Osteoblast (primary cell): Measurements from ENCODE around the gene C2orf68. TPM values are rescaled to one million over a fixed set of nuclear protein-coding genes. Genes with fewer than 3 reads are reported as not detected.
"Not testable (repeated sequence)": the region's sequence is repeated elsewhere in the genome, so short reads cannot be mapped to it uniquely, and the experiment has no call there.

Experiments
- DNase-seq: peaks from one replicate; pipeline ENCODE4 v3.0.0; 2011; ENCODE audit warnings: low spot score, mixed read lengths; ENCODE audit not compliant: insufficient read length; ENCODE audit errors: missing footprints
- H2AFZ ChIP-seq: 2 replicates; pipeline ENCODE4 v1.6.0; 2011; ENCODE audit warnings: mild to moderate bottlenecking, low read length
- H3K27ac ChIP-seq: 2 replicates; pipeline ENCODE4 v1.5.1; 2011; ENCODE audit warnings: mild to moderate bottlenecking, low read depth, low read length, moderate library complexity
- H3K27me3 ChIP-seq: 2 replicates; pipeline ENCODE4 v1.6.0; 2012; ENCODE audit warnings: mild to moderate bottlenecking, control low read depth, inconsistent platforms, low read length, moderate library complexity; ENCODE audit not compliant: insufficient read depth
- H3K36me3 ChIP-seq: 2 replicates; pipeline ENCODE4 v1.5.1; 2011; ENCODE audit warnings: mild to moderate bottlenecking, low read length, control low read depth, moderate library complexity; ENCODE audit not compliant: insufficient read depth
- H3K4me1 ChIP-seq: 2 replicates; pipeline ENCODE4 v1.5.1; 2011; ENCODE audit warnings: mild to moderate bottlenecking, low read length, control low read depth, moderate library complexity; ENCODE audit not compliant: insufficient read depth
- H3K4me2 ChIP-seq: 2 replicates; pipeline ENCODE4 v1.6.0; 2011; ENCODE audit warnings: mild to moderate bottlenecking, low read length; ENCODE audit not compliant: insufficient read depth
- H3K4me3 ChIP-seq: fragments of 200-600 bp; sonication (generic); 3 replicates; pipeline ENCODE4 v1.5.1; 2012; ENCODE audit warnings: mild to moderate bottlenecking, low read length, inconsistent platforms; ENCODE audit not compliant: insufficient read depth
- H3K79me2 ChIP-seq: 2 replicates; pipeline ENCODE4 v1.6.0; 2012; ENCODE audit warnings: mild to moderate bottlenecking, low read length, control low read depth, inconsistent platforms; ENCODE audit not compliant: insufficient read depth
- H3K9me3 ChIP-seq: 2 replicates; pipeline ENCODE4 v1.5.1; 2011; ENCODE audit warnings: low read depth, low read length, control low read depth
- H4K20me1 ChIP-seq: 2 replicates; pipeline ENCODE4 v1.6.0; 2012; ENCODE audit warnings: mild to moderate bottlenecking, low read length, control low read depth; ENCODE audit not compliant: insufficient read depth
- total RNA-seq: library from RNA; depleted of rRNA; stranded (reverse); fragments of >200 nt; gene quantifications from 2 replicates; pipeline ENCODE4 v1.2.3, GENCODE V29; 2012
- TF ChIP-seq, protein P1 (sequence below): IDR thresholded peaks from 2 replicates; pipeline ENCODE4 v1.5.1; 2011; ENCODE audit warnings: mild to moderate bottlenecking, low read depth, low read length, moderate library complexity; ENCODE audit errors: extremely low read depth

The C2orf68 gene
- total RNA-seq, 1 donor: 23.9 TPM

DNA sequence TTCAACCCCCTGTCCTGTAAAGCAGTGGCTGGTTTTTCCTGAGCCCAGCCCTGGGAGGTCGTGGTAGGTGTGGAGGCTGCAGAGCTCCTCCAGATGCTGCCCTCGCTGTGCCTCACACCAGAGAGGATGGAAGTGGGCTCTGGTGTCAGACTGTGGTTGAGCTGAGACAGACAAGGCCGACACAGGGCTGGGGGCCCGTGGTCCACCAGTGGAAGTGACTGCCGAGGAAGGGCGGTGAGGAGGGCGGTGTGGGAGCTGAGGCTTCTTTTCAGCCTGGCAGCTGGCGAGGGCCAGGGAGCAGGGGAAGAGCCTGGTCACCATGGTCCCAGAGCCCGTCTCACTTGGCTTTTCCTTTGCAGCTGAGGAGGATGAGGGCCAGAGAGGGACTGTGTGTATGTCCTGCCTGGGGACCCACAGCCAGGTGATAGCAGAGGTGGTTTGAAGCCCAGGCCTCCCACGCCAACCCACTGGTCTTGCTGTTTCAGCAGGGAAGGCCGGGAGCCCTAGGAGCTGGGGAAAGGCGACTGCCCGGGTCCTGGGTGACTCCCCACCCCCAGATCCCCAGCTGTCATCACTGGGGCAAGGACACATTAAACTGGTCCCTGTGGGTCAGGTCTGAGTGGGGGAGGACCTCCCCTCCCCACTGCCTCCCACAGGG, 47.6 kb upstream of the C2orf68 start:
- H3K9me3 ChIP-seq: no peaks in the 10 kb centered on the region
- H3K27me3 ChIP-seq: no peaks in the 10 kb centered on the region
- H3K4me3 ChIP-seq: no peak overlapping the region
- TF ChIP-seq, protein P1, sequence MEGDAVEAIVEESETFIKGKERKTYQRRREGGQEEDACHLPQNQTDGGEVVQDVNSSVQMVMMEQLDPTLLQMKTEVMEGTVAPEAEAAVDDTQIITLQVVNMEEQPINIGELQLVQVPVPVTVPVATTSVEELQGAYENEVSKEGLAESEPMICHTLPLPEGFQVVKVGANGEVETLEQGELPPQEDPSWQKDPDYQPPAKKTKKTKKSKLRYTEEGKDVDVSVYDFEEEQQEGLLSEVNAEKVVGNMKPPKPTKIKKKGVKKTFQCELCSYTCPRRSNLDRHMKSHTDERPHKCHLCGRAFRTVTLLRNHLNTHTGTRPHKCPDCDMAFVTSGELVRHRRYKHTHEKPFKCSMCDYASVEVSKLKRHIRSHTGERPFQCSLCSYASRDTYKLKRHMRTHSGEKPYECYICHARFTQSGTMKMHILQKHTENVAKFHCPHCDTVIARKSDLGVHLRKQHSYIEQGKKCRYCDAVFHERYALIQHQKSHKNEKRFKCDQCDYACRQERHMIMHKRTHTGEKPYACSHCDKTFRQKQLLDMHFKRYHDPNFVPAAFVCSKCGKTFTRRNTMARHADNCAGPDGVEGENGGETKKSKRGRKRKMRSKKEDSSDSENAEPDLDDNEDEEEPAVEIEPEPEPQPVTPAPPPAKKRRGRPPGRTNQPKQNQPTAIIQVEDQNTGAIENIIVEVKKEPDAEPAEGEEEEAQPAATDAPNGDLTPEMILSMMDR: no peak
- H3K4me2 ChIP-seq: no peak overlapping the region
- no peaks in the 10 kb centered on the region for H3K36me3 ChIP-seq
- no peak overlapping the region for H3K27ac ChIP-seq
- peaks cover 32% of the 10 kb centered on the region for H3K4me1 ChIP-seq
- no peak for DNase-seq
- no peak overlapping the region for H2AFZ ChIP-seq
- no peaks in the 10 kb centered on the region for H4K20me1 ChIP-seq
- H3K79me2 ChIP-seq: no peaks in the 10 kb centered on the region

DNA sequence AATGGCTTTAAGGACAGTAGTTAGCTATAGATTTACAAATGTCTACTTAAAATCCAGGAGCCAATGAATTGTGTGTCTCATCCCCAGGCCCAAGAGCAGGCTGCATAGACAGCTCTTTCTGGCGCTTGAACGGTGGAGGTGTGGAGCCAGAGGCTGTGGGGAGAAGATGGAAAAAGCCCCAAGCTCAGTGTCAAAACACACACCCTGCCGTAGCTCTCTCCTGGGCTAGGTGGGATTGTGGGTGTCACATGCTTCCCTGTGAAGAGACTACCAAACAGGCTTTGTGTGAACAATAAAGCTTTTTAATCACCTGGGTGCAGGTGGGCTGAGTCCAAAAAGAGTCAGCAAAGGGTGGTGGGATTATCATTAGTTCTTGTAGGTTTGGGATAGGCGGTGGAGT, 45.5 kb upstream of the C2orf68 start:
- H3K4me2 ChIP-seq, H4K20me1 ChIP-seq, H3K36me3 ChIP-seq, H3K79me2 ChIP-seq, H3K27ac ChIP-seq, H3K9me3 ChIP-seq, H3K27me3 ChIP-seq, H3K4me3 ChIP-seq, DNase-seq, H2AFZ ChIP-seq: not testable (repeated sequence)
- peaks cover 36% of the 10 kb centered on the region for H3K4me1 ChIP-seq

DNA sequence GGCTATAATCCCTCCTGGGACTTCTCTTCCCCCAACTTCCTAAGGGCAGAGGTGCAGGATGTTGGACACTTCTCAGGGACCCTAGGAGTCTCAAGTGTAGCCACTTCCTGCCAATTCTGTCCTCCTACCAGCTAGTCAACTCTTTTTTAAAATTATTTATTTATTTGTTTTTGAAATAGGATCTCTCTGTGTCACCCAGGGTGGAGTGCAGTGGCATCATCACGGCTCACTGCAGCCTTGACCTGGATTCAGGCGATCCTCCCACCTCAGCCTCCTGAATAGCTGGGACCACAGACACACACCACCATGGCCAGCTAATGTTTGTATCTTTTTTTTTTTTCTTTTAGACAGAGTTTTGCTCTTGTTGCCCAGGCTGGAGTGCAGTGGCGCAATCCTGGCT, 44.6 kb upstream of the C2orf68 start:
- Histone ChIP-seq H3K27ac (peak overlapping the region; percentile 80), H3K79me2 (no peaks in the 10 kb centered on the region), H3K4me3 (no peak overlapping the region), H3K36me3 (peaks cover 6% of the 10 kb centered on the region), H3K27me3 (no peaks in the 10 kb centered on the region), H3K4me1 (peaks cover 38% of the 10 kb centered on the region), H2AFZ (no peak overlapping the region), H3K4me2 (peak overlapping the region; percentile 66), H3K9me3 (no peaks in the 10 kb centered on the region), H4K20me1 (no peaks in the 10 kb centered on the region)
- TF ChIP-seq, protein P1: no peak
- DNase-seq: no peak

DNA sequence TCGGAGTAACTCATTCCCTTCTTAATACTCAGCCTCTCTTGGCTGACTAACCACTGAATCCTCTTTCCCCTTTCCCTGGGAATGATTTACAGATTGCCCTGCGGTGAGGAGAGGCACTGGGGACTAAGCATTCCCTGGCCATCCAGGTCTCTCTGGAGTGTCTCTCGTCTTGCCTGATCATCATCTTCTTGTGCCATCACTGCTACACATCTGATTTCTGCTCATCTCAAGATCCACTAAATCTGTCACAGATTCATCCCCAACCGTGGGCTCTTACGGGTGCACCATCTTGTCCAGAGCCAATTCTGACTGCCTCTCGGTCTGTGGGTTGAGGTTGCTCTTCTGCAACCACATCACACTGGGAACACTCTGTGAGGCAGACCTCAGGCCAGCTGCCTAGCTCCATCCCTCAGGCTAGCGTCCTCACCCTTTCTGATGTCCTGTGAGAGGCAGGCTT, 44.1 kb upstream of the C2orf68 start:
- H2AFZ ChIP-seq: no peak overlapping the region
- H3K27me3 ChIP-seq: no peaks in the 10 kb centered on the region
- no peaks in the 10 kb centered on the region for H3K9me3 ChIP-seq
- peaks cover 38% of the 10 kb centered on the region for H3K4me1 ChIP-seq
- TF ChIP-seq, protein P1: no peak
- peak; percentile 90 for DNase-seq
- peak overlapping the region; percentile 66 for H3K4me2 ChIP-seq
- H3K27ac ChIP-seq: peak overlapping the region; percentile 80
- H3K4me3 ChIP-seq: no peak overlapping the region
- H4K20me1 ChIP-seq: no peaks in the 10 kb centered on the region
- no peaks in the 10 kb centered on the region for H3K79me2 ChIP-seq
- H3K36me3 ChIP-seq: peaks cover 11% of the 10 kb centered on the region
